Stomach (tissue), 9 donors: ENCODE measurements around the gene RPTOR. TPM values are rescaled to one million over a fixed set of nuclear protein-coding genes. Genes with fewer than 3 reads are reported as not detected.

Experiments used
- DNase-seq, 2 donors: peaks; one replicate each; pipeline versions ENCODE4 v3.0.0 to v3.0.0-alpha.2; 2013 to 2019
- H3K27ac ChIP-seq, 5 donors: fragments of 200-600 bp in 4 of 5; sonication (generic) in 4 of 5; one replicate each; pipeline ENCODE4 v1.5.1; 2013 to 2019; ENCODE audit warnings: mild to moderate bottlenecking in 1 of 5, moderate library complexity in 1 of 5
- H3K27me3 ChIP-seq, 3 donors: fragments of 200-600 bp; sonication (generic); one replicate each; pipeline ENCODE4 v1.5.1; 2017 to 2019; ENCODE audit warnings: mixed run types in 1 of 3
- H3K36me3 ChIP-seq, 4 donors: fragments of 200-600 bp; sonication (generic); 1 replicate in 3 of 4; 2 replicates in 1 of 4; pipeline ENCODE4 v1.5.1; 2016 to 2019
- H3K4me1 ChIP-seq, 4 donors: fragments of 200-600 bp; sonication (generic); one replicate each; pipeline ENCODE4 v1.5.1; 2016 to 2019
- H3K4me3 ChIP-seq, 4 donors: fragments of 200-600 bp; sonication (generic) in 3 of 4; one replicate each; pipeline ENCODE4 v1.5.1; 2016 to 2019; ENCODE audit warnings: mild to moderate bottlenecking in 1 of 4
- H3K9me3 ChIP-seq, 4 donors: fragments of 200-600 bp; sonication (generic); one replicate each; pipeline ENCODE4 v1.5.1; 2016 to 2019
- CTCF ChIP-seq, 7 experiments: fragments of 450-650 bp in 4 of 7; fragments of 200-600 bp in 3 of 7; sonication (generic) in 3 of 7; IDR thresholded peaks; one replicate each; pipeline ENCODE4 v1.5.1; 2016 to 2019; ENCODE audit warnings: antibody characterized with exemption in 7 of 7, control low read depth in 2 of 7, mild to moderate bottlenecking in 1 of 7
- EP300 ChIP-seq: sonication (generic); formaldehyde crosslinking; IDR thresholded peaks from one replicate; pipeline ENCODE4 v1.6.1; 2017; ENCODE audit warnings: antibody characterized with exemption
- POLR2A ChIP-seq, 4 donors: fragments of 450-650 bp; IDR thresholded peaks; one replicate each; pipeline ENCODE4 v1.6.1; 2016; ENCODE audit warnings: antibody characterized with exemption in 4 of 4, control low read depth in 2 of 4, mild to moderate bottlenecking in 1 of 4, moderate library complexity in 1 of 4
- POLR2AphosphoS5 ChIP-seq, 3 donors: sonication (generic); formaldehyde crosslinking; IDR thresholded peaks; one replicate each; pipeline ENCODE4 v1.6.1; 2016; ENCODE audit warnings: antibody characterized with exemption in 3 of 3
- WGBS, 5 donors: extraction: QIAGEN DNeasy Blood & Tissue Kit in 3 of 5; methylation state at CpG; one replicate each; pipeline versions ENCODE4 v1.1.5 to v1.1.7; 2013 to 2018; 5-methylcytosine and 5-hydroxymethylcytosine counted together
- intact Hi-C: fragments of 100-400 bp; cut with DNase I; formaldehyde crosslinking; loops from one replicate; pipeline ENCODE4 v1.15.1; 2023; ENCODE audit warnings: low total_unique reads
- polyA plus RNA-seq, 3 donors: library from polyadenylated mRNA; stranded (reverse); fragments of 200-250 nt; gene quantifications; one replicate each; pipeline ENCODE4 v1.2.3, GENCODE V29; 2013
- total RNA-seq, 5 donors: library from RNA; depleted of rRNA; stranded (reverse); fragments of >200 nt; gene quantifications; one replicate each; pipeline versions ENCODE4 v1.1.0 to v1.2.3, GENCODE V29; 2014 to 2016
- donor health status: healthy with polysubstance abuse.
- donor health status: Bipolar disorder and iron deficiency.
- donor health status: healthy.

The RPTOR gene
- total and polyA plus RNA-seq, 8 donors: 3.8 to 103 (median 19.3) TPM

- intact Hi-C loops: no loop called here
- Histone ChIP-seq H3K27ac (no peak overlapping the region), H3K4me3 (no peak overlapping the region), H3K9me3 (no peaks in the 10 kb centered on the region), H3K36me3 (peaks cover 31 to 76% (median 53%) of the 10 kb centered on the region in 4 donors), H3K27me3 (no peaks in the 10 kb centered on the region), H3K4me1 (peaks cover 0 to 6% (median 0%) of the 10 kb centered on the region in 4 donors)
- TF ChIP-seq CTCF (IDR thresholded peaks at IDR 0.05): no peak
- TF ChIP-seq POLR2AphosphoS5 (IDR thresholded peaks at IDR 0.05): no peak
- TF ChIP-seq POLR2A (IDR thresholded peaks at IDR 0.05): no peak
- TF ChIP-seq EP300: no peak
- WGBS, 5 donors: 75 to 82% (median 81%) methylated on average over 29 to 35 of the region's 35 CpGs
- no peak for DNase-seq
Observed at GRCh38 chr17:80879723-80880647, 335.3 kb downstream of the RPTOR start.

GRCh38 chr17:80880648-80880985, 336.0 kb downstream of the RPTOR start:
- H3K27ac ChIP-seq: no peak overlapping the region
- peaks cover 35 to 77% (median 55%) of the 10 kb centered on the region in 4 donors for H3K36me3 ChIP-seq
- intact Hi-C loops: no loop called here
- TF ChIP-seq CTCF (IDR thresholded peaks at IDR 0.05) (no peak), EP300 (no peak), POLR2A (IDR thresholded peaks at IDR 0.05) (no peak), POLR2AphosphoS5 (IDR thresholded peaks at IDR 0.05) (no peak)
- H3K4me1 ChIP-seq: peaks cover 0 to 6% (median 0%) of the 10 kb centered on the region in 4 donors
- no peak for DNase-seq
- WGBS, 5 donors: 79 to 89% (median 86%) methylated on average over 11 of the region's 11 CpGs
- no peaks in the 10 kb centered on the region for H3K27me3 ChIP-seq
- no peak overlapping the region for H3K4me3 ChIP-seq
- H3K9me3 ChIP-seq: no peaks in the 10 kb centered on the region

GRCh38 chr17:80881306-80881705, 336.7 kb downstream of the RPTOR start:
- Histone ChIP-seq H3K27me3 (no peaks in the 10 kb centered on the region), H3K9me3 (no peaks in the 10 kb centered on the region), H3K36me3 (peaks cover 35 to 80% (median 62%) of the 10 kb centered on the region in 4 donors), H3K4me1 (peaks cover 0 to 6% (median 0%) of the 10 kb centered on the region in 4 donors), H3K4me3 (no peak overlapping the region), H3K27ac (no peak overlapping the region)
- TF ChIP-seq POLR2AphosphoS5 (IDR thresholded peaks at IDR 0.05) (no peak), CTCF (IDR thresholded peaks at IDR 0.05) (no peak)
- intact Hi-C loops: no loop called here
- WGBS, 5 donors: 84 to 96% (median 94%) methylated on average over 13 of the region's 13 CpGs
- DNase-seq: no peak

GRCh38 chr17:80882323-80882722, 337.7 kb downstream of the RPTOR start:
- H3K36me3 ChIP-seq: peaks cover 35 to 79% (median 70%) of the 10 kb centered on the region in 4 donors
- no peaks in the 10 kb centered on the region for H3K9me3 ChIP-seq
- 92 to 94% (median 93%) methylated on average over 19 of the region's 19 CpGs for WGBS, 5 donors
- H3K27ac ChIP-seq: no peak overlapping the region
- H3K4me3 ChIP-seq: no peak overlapping the region
- DNase-seq: no peak
- intact Hi-C loops: no loop called here
- TF ChIP-seq CTCF (IDR thresholded peaks at IDR 0.05) (no peak), POLR2AphosphoS5 (IDR thresholded peaks at IDR 0.05) (no peak), POLR2A (IDR thresholded peaks at IDR 0.05) (no peak), EP300 (no peak)
- H3K4me1 ChIP-seq: peaks cover 0 to 6% (median 0%) of the 10 kb centered on the region in 4 donors
- H3K27me3 ChIP-seq: no peaks in the 10 kb centered on the region
